B cell (primary cell): ENCODE data around the gene POU2F3. TPM values are rescaled to one million over a fixed set of nuclear protein-coding genes. Genes with fewer than 3 reads are reported as not detected.

Experiments
- ATAC-seq: fragments of 200-7000 bp; cut with Tn5 transposase; one replicate; pipeline ENCODE4 v1.10.0; 2021; ENCODE audit warnings: low read depth, mild to moderate bottlenecking, moderate number of reproducible peaks, moderate library complexity
- CTCF ChIA-PET: fragments of 350-600 bp; sonication (Branson Sonifier 250); formaldehyde crosslinking; loops from one replicate; lab custom pipeline; 2021; ENCODE audit warnings: antibody characterized with exemption, inconsistent platforms; lab: Charles Lee
- POLR2A ChIA-PET: fragments of 350-600 bp; sonication (Branson Sonifier 250); formaldehyde crosslinking; loops from one replicate; lab custom pipeline; 2021; ENCODE audit warnings: antibody characterized with exemption; lab: Charles Lee
- DNase-seq: peaks from one replicate; pipeline ENCODE4 v3.0.0; 2013
- H2AFZ ChIP-seq: 2 replicates; pipeline ENCODE4 v1.6.1; 2012; ENCODE audit warnings: mild to moderate bottlenecking, low read depth, low read length; ENCODE audit not compliant: insufficient read depth, poor library complexity, severe bottlenecking
- H3K27ac ChIP-seq, 2 donors: 1 replicate in 1 of 2; 2 replicates in 1 of 2; pipeline ENCODE4 v1.5.1; 2012 to 2013; ENCODE audit warnings: low read length in 2 of 2, mild to moderate bottlenecking in 2 of 2, moderate library complexity in 1 of 2
- H3K27me3 ChIP-seq, 4 experiments: fragments of 200-600 bp in 1 of 4; sonication (generic) in 1 of 4; replicated peaks in 1 of 4; 1 replicate in 2 of 4; 2 replicates in 2 of 4; pipeline versions ENCODE4 v1.6.1 to v1.7.0; 2013 to 2016; ENCODE audit warnings: low read length in 3 of 4, mild to moderate bottlenecking in 2 of 4, mixed read lengths in 1 of 4, moderate library complexity in 1 of 4; ENCODE audit not compliant: insufficient read depth in 4 of 4, control insufficient read depth in 3 of 4; ENCODE audit errors: control extremely low read depth in 1 of 4
- H3K36me3 ChIP-seq, 2 experiments: replicated peaks in 1 of 2; 1 replicate in 1 of 2; 2 replicates in 1 of 2; pipeline versions ENCODE4 v1.6.1 to v1.7.1; 2013; ENCODE audit warnings: low read length in 1 of 2; ENCODE audit not compliant: insufficient read depth in 2 of 2, control insufficient read depth in 1 of 2; ENCODE audit errors: control extremely low read depth in 1 of 2, extremely low read depth in 1 of 2
- H3K4me1 ChIP-seq, 2 donors: fragments of 200-600 bp in 1 of 2; sonication (generic) in 1 of 2; 1 replicate in 1 of 2; 2 replicates in 1 of 2; pipeline versions ENCODE4 v1.5.1 to v1.6.1; 2013 to 2017; ENCODE audit warnings: low read length in 2 of 2; ENCODE audit not compliant: control insufficient read depth in 2 of 2, insufficient read depth in 2 of 2
- H3K4me2 ChIP-seq: replicated peaks from 2 replicates; pipeline ENCODE3; 2012; ENCODE audit warnings: mild to moderate bottlenecking, low read depth, low read length; ENCODE audit not compliant: poor library complexity, severe bottlenecking
- H3K4me3 ChIP-seq, 5 experiments: fragments of 200-600 bp in 1 of 5; sonication (generic) in 1 of 5; 1 replicate in 3 of 5; 2 replicates in 2 of 5; pipeline versions ENCODE4 v1.5.1 to v1.7.0; 2011 to 2016; ENCODE audit warnings: low read length in 4 of 5, mild to moderate bottlenecking in 4 of 5, low read depth in 2 of 5, control low read depth in 1 of 5, moderate library complexity in 1 of 5; ENCODE audit not compliant: insufficient read depth in 1 of 5; ENCODE audit errors: control extremely low read depth in 1 of 5, extremely low read depth in 1 of 5
- H3K79me2 ChIP-seq: fragments of 200-600 bp; sonication (generic); one replicate; pipeline ENCODE4 v1.6.0; 2016; ENCODE audit warnings: low read length; ENCODE audit not compliant: control insufficient read depth, insufficient read depth
- H3K9ac ChIP-seq: fragments of 200-600 bp; sonication (generic); 2 replicates; pipeline ENCODE4 v1.6.1; 2017; ENCODE audit warnings: mild to moderate bottlenecking, low read length, moderate library complexity
- H3K9me3 ChIP-seq, 3 donors: one replicate each; pipeline versions ENCODE4 v1.6.1 to v1.7.1; 2013; ENCODE audit warnings: low read length in 2 of 3; ENCODE audit not compliant: control insufficient read depth in 2 of 3, insufficient read depth in 1 of 3; ENCODE audit errors: control extremely low read depth in 1 of 3
- H4K20me1 ChIP-seq: 2 replicates; pipeline ENCODE4 v1.6.0; 2012; ENCODE audit warnings: mild to moderate bottlenecking, low read length; ENCODE audit not compliant: insufficient read depth, control insufficient read depth, poor library complexity, severe bottlenecking
- H3K27ac Mint-ChIP-seq: one replicate; pipeline ENCODE4 v1.8.0; 2021; ENCODE audit warnings: mixed read lengths
- H3K27me3 Mint-ChIP-seq: one replicate; pipeline ENCODE4 v1.8.0; 2021; ENCODE audit warnings: mixed read lengths
- H3K4me1 Mint-ChIP-seq: one replicate; pipeline ENCODE4 v1.8.0; 2021; ENCODE audit warnings: mixed read lengths
- H3K4me3 Mint-ChIP-seq: one replicate; pipeline ENCODE4 v1.8.0; 2021; ENCODE audit warnings: mixed read lengths
- H3K9me3 Mint-ChIP-seq: one replicate; pipeline ENCODE4 v1.8.0; 2022; ENCODE audit warnings: mixed read lengths; ENCODE audit not compliant: insufficient read depth
- EZH2 ChIP-seq: IDR thresholded peaks from 2 replicates; pipeline ENCODE4 v1.6.1; 2012; ENCODE audit warnings: borderline replicate concordance, low read depth, mild to moderate bottlenecking, moderate library complexity, low read length; ENCODE audit not compliant: insufficient read depth, poor library complexity, severe bottlenecking
- WGBS: methylation state at CpG from one replicate; pipeline ENCODE4 v1.1.5; 2013; ENCODE audit warnings: missing lambda C conversion rate; ENCODE audit not compliant: insufficient coverage; 5-methylcytosine and 5-hydroxymethylcytosine counted together
- intact Hi-C: fragments of 100-400 bp; cut with micrococcal nuclease; formaldehyde crosslinking; loops from one replicate; pipeline ENCODE4 v1.10.0; 2022
- polyA plus RNA-seq: library from polyadenylated mRNA; depleted of rRNA; stranded (reverse); fragments of >200 nt; gene quantifications from 2 replicates; pipeline ENCODE4 v1.2.3, GENCODE V29; 2012
- total RNA-seq, 2 donors: library from RNA; stranded (reverse); fragments of 120-200 nt in 1 of 2; gene quantifications; 1 replicate in 1 of 2; 2 replicates in 1 of 2; pipeline versions ENCODE4 v1.2.3 to v1.2.4, GENCODE V29; 2013 to 2022
- TF ChIP-seq, protein P1 (sequence below): fragments of 200-600 bp; IDR thresholded peaks from one replicate; pipeline ENCODE4 v1.8.0; 2022; ENCODE audit warnings: antibody characterized with exemption, mild to moderate bottlenecking

Gene POU2F3
- total and polyA plus RNA-seq, 2 donors (not counting 1 experiment from before 2014, with no cell fraction given): not detected

GRCh38 chr11:120338107-120338933 lies 98.4 kb downstream of the POU2F3 start:
- H3K4me1 ChIP-seq: peaks cover 24 to 45% of the 10 kb centered on the region in 2 donors
- H3K4me3 Mint-ChIP-seq: peak overlapping the region; percentile 93
- ChIA-PET POLR2A (no interaction called here), CTCF (interaction anchor here (1.1 to 1.4 kb wide), 2 partner anchors 347 to 856 kb away, joined by 3 to 5 read pairs; no protein-coding TSS in a partner anchor)
- peaks cover 32% of the 10 kb centered on the region for H3K79me2 ChIP-seq
- ATAC-seq (no peak), DNase-seq (no peak)
- H3K36me3 ChIP-seq: no peaks in the 10 kb centered on the region
- peaks cover 48% of the 10 kb centered on the region for H3K27me3 Mint-ChIP-seq
- WGBS: no CpG with 5 or more reads among the region's 7 CpGs
- H3K27ac Mint-ChIP-seq: no peak overlapping the region
- TF ChIP-seq EZH2: no peak
- TF ChIP-seq, protein P1, sequence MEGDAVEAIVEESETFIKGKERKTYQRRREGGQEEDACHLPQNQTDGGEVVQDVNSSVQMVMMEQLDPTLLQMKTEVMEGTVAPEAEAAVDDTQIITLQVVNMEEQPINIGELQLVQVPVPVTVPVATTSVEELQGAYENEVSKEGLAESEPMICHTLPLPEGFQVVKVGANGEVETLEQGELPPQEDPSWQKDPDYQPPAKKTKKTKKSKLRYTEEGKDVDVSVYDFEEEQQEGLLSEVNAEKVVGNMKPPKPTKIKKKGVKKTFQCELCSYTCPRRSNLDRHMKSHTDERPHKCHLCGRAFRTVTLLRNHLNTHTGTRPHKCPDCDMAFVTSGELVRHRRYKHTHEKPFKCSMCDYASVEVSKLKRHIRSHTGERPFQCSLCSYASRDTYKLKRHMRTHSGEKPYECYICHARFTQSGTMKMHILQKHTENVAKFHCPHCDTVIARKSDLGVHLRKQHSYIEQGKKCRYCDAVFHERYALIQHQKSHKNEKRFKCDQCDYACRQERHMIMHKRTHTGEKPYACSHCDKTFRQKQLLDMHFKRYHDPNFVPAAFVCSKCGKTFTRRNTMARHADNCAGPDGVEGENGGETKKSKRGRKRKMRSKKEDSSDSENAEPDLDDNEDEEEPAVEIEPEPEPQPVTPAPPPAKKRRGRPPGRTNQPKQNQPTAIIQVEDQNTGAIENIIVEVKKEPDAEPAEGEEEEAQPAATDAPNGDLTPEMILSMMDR: no peak
- H4K20me1 ChIP-seq: peaks cover 55% of the 10 kb centered on the region
- H3K27me3 ChIP-seq: peaks cover 4 to 63% (median 43%) of the 10 kb centered on the region in 4 experiments
- H3K4me2 ChIP-seq: peak overlapping the region; percentile 97
- peaks cover 35% of the 10 kb centered on the region for H3K4me1 Mint-ChIP-seq
- intact Hi-C loops: loop anchor here (5.0 to 10.0 kb wide), 4 partner anchors 86 to 956 kb away; partner anchors contain the start of genes GRIK4, NECTIN1 and SC5D
- H3K9me3 Mint-ChIP-seq: no peaks in the 10 kb centered on the region
- H3K9me3 ChIP-seq: peaks cover 0 to 5% (median 4%) of the 10 kb centered on the region in 3 donors
- no peak overlapping the region for H2AFZ ChIP-seq
- no peak overlapping the region for H3K4me3 ChIP-seq
- no peak overlapping the region for H3K27ac ChIP-seq
- H3K9ac ChIP-seq: no peak overlapping the region
